MCF 10A (cell line): ENCODE data around the gene COL28A1. TPM values are rescaled to one million over a fixed set of nuclear protein-coding genes. Genes with fewer than 3 reads are reported as not detected.

Experiments used
- BruUV-seq: library from RNA; stranded (reverse); fragments of 400-500 nt; replicated peaks from 2 replicates; lab custom pipeline; 2021; lab: Mats Ljungman, UMichigan
- CTCF ChIA-PET: fragments of 300-600 bp; sonication (Branson Sonifier 250); formaldehyde crosslinking; extraction: SDS; loops from one replicate; lab custom pipeline; 2021; ENCODE audit warnings: antibody characterized with exemption, inconsistent platforms; lab: Yijun Ruan, JAX
- POLR2A ChIA-PET: fragments of 300-600, 350-650 bp; sonication (Branson Sonifier 250); formaldehyde crosslinking; extraction: SDS; loops from one replicate; lab custom pipeline; 2020; ENCODE audit warnings: antibody characterized with exemption, inconsistent platforms; lab: Yijun Ruan, JAX
- DNase-seq: peaks from one replicate; pipeline ENCODE4 v3.0.0-alpha.2; 2018; ENCODE audit not compliant: unreplicated experiment
- H3K27ac Mint-ChIP-seq: one replicate; pipeline ENCODE4 v1.8.0; 2022; ENCODE audit warnings: mild to moderate bottlenecking, low read depth, mixed read lengths; ENCODE audit not compliant: unreplicated experiment
- H3K27me3 Mint-ChIP-seq: one replicate; pipeline ENCODE4 v1.8.0; 2022; ENCODE audit warnings: mixed read lengths; ENCODE audit not compliant: insufficient read depth, unreplicated experiment
- H3K36me3 Mint-ChIP-seq: one replicate; pipeline ENCODE4 v1.8.0; 2022; ENCODE audit warnings: mild to moderate bottlenecking, moderate library complexity, mixed read lengths; ENCODE audit not compliant: insufficient read depth, unreplicated experiment
- H3K4me1 Mint-ChIP-seq: one replicate; pipeline ENCODE4 v1.8.0; 2022; ENCODE audit warnings: mixed read lengths; ENCODE audit not compliant: insufficient read depth, unreplicated experiment
- H3K4me3 Mint-ChIP-seq: one replicate; pipeline ENCODE4 v1.8.0; 2022; ENCODE audit warnings: mild to moderate bottlenecking, moderate library complexity, mixed read lengths; ENCODE audit not compliant: unreplicated experiment
- H3K9me3 Mint-ChIP-seq: one replicate; pipeline ENCODE4 v1.8.0; 2022; ENCODE audit warnings: mixed read lengths; ENCODE audit not compliant: unreplicated experiment
- intact Hi-C: fragments of 100-400 bp; cut with micrococcal nuclease; formaldehyde crosslinking; loops from 2 replicates; pipeline ENCODE4 v1.14.1; 2022
- total RNA-seq: library from RNA; stranded (reverse); gene quantifications from 2 replicates; pipeline ENCODE4 v1.2.3, GENCODE V29; 2022
- TF ChIP-seq, protein P1 (sequence below): fragments of 200-600 bp; IDR thresholded peaks from one replicate; pipeline ENCODE4 v1.8.0; 2022; ENCODE audit warnings: antibody characterized with exemption, mild to moderate bottlenecking; ENCODE audit not compliant: unreplicated experiment

Gene COL28A1
- total RNA-seq, 1 experiment from 2014 or later: 0.96 TPM

GRCh38 chr7:7421826-7422225 lies 113.8 kb downstream of the COL28A1 start:
- DNase-seq: no peak
- Mint-ChIP-seq H3K4me3 (no peak overlapping the region), H3K27me3 (no peaks in the 10 kb centered on the region), H3K4me1 (peaks cover 8% of the 10 kb centered on the region), H3K36me3 (no peaks in the 10 kb centered on the region), H3K9me3 (no peaks in the 10 kb centered on the region), H3K27ac (no peak overlapping the region)
- TF ChIP-seq, protein P1, sequence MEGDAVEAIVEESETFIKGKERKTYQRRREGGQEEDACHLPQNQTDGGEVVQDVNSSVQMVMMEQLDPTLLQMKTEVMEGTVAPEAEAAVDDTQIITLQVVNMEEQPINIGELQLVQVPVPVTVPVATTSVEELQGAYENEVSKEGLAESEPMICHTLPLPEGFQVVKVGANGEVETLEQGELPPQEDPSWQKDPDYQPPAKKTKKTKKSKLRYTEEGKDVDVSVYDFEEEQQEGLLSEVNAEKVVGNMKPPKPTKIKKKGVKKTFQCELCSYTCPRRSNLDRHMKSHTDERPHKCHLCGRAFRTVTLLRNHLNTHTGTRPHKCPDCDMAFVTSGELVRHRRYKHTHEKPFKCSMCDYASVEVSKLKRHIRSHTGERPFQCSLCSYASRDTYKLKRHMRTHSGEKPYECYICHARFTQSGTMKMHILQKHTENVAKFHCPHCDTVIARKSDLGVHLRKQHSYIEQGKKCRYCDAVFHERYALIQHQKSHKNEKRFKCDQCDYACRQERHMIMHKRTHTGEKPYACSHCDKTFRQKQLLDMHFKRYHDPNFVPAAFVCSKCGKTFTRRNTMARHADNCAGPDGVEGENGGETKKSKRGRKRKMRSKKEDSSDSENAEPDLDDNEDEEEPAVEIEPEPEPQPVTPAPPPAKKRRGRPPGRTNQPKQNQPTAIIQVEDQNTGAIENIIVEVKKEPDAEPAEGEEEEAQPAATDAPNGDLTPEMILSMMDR: no peak
- CTCF ChIA-PET: interaction anchor here (0.6 to 5.4 kb wide), 7 partner anchors 119 to 613 kb away, joined by 3 to 68 read pairs (median 3); no protein-coding TSS in a partner anchor
- POLR2A ChIA-PET: interaction anchor here (1.5 kb wide), 1 partner anchor 17 kb away, joined by 4 read pairs; no protein-coding TSS in a partner anchor
- no TSS peak for BruUV-seq
- intact Hi-C loops: loop anchor here (5.0 kb wide), 3 partner anchors 240 to 945 kb away; partner anchors contain the start of gene C1GALT1

- Mint-ChIP-seq H3K36me3 (no peaks in the 10 kb centered on the region), H3K27me3 (no peaks in the 10 kb centered on the region), H3K27ac (no peak overlapping the region), H3K9me3 (no peaks in the 10 kb centered on the region), H3K4me3 (no peak overlapping the region), H3K4me1 (peaks cover 6% of the 10 kb centered on the region)
- CTCF ChIA-PET: interaction anchor here (0.6 kb wide), 1 partner anchor 452 kb away, joined by 5 read pairs; no protein-coding TSS in a partner anchor
- BruUV-seq: no TSS peak
- POLR2A ChIA-PET: no interaction called here
- intact Hi-C loops: no loop called here
- DNase-seq: no peak
- TF ChIP-seq, protein P1: no peak
Measured at GRCh38 chr7:7418997-7419396, 116.7 kb downstream of the COL28A1 start.

DNA sequence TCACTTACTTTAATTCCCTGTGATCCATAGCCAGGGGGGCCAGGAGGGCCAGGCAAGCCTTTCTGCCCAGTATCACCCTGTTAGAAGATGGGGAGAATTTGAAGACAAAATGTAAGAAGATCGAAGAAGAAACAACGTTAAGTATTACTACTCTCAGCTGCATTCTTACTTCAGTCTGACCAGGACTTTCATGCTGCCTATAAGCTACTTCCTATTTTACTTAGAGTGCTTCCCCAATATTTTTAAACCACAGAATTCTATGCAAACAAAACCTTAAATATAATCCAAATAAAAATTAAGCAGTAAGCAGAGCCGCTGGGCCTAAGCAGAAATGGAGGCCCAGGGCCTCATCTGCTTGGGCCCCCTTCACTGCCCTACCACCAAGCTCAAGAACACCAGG lies 117.8 kb downstream of the COL28A1 start:
- no peaks in the 10 kb centered on the region for H3K9me3 Mint-ChIP-seq
- intact Hi-C loops: no loop called here
- no TSS peak for BruUV-seq
- H3K4me3 Mint-ChIP-seq: no peak overlapping the region
- ChIA-PET CTCF (interaction anchor here (0.7 to 1.8 kb wide), 5 partner anchors 15 to 471 kb away, joined by 3 to 8 read pairs (median 5); no protein-coding TSS in a partner anchor), POLR2A (interaction anchor here (0.8 kb wide), 1 partner anchor 275 kb away, joined by 3 read pairs; no protein-coding TSS in a partner anchor)
- no peaks in the 10 kb centered on the region for H3K36me3 Mint-ChIP-seq
- no peaks in the 10 kb centered on the region for H3K27me3 Mint-ChIP-seq
- no peak for DNase-seq
- no peak overlapping the region for H3K27ac Mint-ChIP-seq
- TF ChIP-seq, protein P1: no peak
- peaks cover 6% of the 10 kb centered on the region for H3K4me1 Mint-ChIP-seq

GRCh38 chr7:7417414-7417813 lies 118.3 kb downstream of the COL28A1 start:
- CTCF ChIA-PET: interaction anchor here (0.7 to 1.8 kb wide), 5 partner anchors 16 to 314 kb away, joined by 3 to 10 read pairs (median 6); no protein-coding TSS in a partner anchor
- no peak overlapping the region for H3K27ac Mint-ChIP-seq
- H3K4me3 Mint-ChIP-seq: no peak overlapping the region

More at GRCh38 chr7:7417414-7417813, 118.3 kb downstream of the COL28A1 start:
- Mint-ChIP-seq H3K36me3 (no peaks in the 10 kb centered on the region), H3K4me1 (peaks cover 6% of the 10 kb centered on the region), H3K27me3 (no peaks in the 10 kb centered on the region), H3K9me3 (no peaks in the 10 kb centered on the region)
- POLR2A ChIA-PET: interaction anchor here (0.8 to 1.5 kb wide), 4 partner anchors 22 to 317 kb away, joined by 3 to 5 read pairs (median 4); no protein-coding TSS in a partner anchor
- no peak for DNase-seq
- TF ChIP-seq, protein P1: no peak
- BruUV-seq: no TSS peak
- intact Hi-C loops: no loop called here
